KG1 (cell line): ENCODE measurements around the gene HOXC13.

Source experiments
- DNase-seq: peaks from one replicate; lab custom pipeline; 2025; lab: John Stamatoyannopoulos, UW

HOXC13 gene

DNA sequence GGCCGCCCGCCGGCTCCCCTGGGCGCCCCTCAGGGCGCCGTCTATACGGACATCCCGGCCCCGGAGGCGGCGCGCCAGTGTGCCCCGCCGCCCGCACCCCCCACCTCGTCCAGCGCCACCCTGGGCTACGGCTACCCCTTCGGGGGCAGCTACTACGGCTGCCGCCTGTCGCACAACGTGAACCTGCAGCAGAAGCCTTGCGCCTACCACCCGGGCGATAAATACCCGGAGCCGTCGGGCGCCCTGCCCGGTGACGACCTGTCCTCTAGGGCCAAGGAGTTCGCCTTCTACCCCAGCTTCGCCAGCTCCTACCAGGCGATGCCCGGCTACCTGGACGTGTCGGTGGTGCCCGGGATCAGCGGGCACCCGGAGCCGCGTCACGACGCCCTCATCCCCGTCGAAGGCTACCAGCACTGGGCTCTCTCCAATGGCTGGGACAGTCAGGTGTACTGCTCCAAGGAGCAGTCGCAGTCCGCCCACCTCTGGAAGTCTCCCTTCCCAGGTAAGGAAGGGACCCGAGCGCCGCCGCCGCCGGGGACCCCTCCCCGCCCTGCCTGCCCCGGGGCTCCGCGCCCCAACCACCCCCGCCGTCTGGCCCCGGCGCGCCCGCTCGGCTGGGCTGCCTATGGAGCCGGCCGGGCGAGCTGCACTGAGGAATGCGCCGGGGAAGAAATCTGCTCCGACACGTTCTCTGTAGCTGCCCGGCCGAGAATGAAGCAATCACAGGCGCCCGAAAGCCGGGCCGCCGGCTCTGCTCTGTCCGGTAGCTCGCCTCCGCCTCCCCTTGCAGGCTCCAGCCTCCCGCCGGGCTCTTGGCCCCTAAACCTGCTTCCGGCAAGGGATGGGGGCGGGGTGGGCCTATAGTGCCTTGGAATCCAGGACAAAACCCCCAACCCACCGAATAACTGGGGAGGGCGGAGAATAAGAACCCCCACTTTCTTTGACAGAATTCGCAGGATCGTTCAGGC lies 794 bp downstream of the HOXC13 start:
- no peak for DNase-seq

DNA sequence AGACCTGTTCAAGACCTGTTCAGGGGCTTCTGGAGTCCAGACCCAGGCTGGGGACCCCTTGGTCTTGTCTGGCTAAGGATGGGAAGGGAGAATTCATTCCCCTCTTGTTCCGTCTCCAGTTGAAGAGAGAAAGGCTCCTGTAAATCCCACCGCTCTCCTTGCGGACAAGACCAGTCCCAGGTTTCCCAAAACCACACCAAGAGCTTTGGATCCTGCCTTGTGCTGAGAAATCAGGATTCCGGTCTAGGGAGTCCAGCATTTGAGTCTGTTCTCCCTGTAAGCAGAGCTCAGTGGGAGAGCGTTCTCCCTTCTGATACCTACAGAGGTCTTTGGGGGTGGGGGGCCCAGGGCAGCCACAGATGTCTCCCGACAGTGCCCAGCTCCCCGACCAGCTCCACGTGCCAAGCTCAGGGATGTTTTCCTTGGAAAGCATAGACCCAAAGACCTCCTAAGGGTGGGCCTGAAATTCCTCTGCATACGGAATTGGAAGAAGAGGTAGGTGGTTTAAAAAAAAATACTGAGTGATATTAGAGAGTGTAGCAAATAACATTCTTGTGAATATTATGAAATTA lies 1.9 kb downstream of the HOXC13 start:
- DNase-seq = no peak

DNA sequence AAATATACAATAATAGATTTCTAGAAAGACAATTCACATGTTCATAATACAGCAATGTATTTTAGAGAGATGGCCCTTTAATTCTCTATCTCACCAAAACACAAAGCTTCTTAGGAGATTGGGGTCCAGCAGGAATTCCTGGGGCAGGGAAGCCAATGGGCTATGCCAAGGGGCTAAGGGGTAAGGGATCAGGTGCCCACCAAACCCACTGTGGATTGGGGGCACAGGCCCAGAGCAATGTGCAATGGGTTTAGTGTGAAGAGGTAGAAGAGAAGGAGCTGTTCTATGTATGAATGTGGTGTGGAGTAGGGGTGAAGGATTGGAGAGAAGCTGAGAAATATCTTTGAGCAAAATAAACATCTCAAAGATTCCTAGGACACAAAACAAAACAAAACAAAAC lies 2.6 kb downstream of the HOXC13 start:
- no peak for DNase-seq

DNA sequence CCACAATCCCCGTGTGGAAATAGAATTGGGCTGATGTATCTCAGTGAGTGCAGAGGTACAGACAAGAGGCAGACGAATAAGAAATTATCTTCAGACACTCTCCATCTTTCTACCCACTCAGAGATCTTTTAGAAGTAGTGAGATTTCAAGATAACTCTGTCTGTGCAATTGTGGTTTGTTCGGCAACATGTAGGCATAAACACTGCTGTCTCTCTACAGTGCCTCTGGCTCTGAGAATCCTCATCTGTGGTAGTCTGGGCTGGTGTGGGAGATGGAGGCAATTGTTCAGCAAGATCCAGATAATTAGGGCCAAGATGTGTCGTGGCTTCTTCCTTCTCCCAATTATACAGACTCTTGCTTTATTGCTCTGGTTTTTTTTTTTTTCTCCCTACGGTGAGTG lies 3.1 kb downstream of the HOXC13 start:
- no peak for DNase-seq

DNA sequence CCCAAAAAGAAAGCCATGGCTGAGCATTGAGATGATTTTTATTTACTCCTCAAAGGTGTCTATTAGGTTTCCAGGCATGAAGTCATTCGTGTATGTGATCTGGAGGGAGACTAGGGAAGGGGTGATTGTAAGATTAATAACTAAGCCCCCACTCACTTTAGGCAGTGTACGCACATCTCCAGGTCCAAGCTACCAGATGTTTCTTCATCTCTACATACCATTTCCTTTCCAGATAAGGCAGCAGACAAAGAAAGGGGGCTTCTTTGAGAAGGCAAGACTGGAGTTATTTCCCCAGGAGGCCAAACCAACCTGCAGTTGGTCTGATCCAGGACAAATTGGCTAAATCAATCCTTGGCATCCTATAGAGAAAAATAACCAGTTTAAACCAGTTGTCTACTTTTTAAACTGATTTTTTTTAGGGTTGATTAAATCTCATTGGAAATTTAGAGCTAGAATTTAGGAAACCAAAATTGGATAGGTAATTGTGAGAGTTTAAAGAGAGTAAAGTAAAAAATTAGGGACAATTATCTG lies 3.9 kb downstream of the HOXC13 start:
- DNase-seq = no peak

DNA sequence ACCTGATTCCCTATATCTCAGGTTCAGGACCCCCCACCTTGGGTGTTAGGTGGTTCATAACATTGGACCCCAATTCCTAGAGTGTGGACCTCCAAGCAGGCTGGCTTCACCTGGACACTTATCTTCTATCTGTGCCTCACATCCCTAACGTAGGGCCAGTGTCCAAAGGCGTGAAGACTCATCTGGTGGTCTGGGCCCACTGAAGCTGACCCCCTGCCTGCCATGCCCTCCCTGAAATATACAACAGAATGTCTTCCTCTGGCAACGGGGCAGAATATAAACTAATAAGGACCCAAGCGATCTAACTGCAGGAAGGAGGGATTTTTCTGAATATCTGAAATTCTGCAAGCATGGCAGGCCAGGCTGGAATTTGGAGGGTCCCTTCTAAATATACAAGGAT lies 5.6 kb downstream of the HOXC13 start:
- DNase-seq = no peak

DNA sequence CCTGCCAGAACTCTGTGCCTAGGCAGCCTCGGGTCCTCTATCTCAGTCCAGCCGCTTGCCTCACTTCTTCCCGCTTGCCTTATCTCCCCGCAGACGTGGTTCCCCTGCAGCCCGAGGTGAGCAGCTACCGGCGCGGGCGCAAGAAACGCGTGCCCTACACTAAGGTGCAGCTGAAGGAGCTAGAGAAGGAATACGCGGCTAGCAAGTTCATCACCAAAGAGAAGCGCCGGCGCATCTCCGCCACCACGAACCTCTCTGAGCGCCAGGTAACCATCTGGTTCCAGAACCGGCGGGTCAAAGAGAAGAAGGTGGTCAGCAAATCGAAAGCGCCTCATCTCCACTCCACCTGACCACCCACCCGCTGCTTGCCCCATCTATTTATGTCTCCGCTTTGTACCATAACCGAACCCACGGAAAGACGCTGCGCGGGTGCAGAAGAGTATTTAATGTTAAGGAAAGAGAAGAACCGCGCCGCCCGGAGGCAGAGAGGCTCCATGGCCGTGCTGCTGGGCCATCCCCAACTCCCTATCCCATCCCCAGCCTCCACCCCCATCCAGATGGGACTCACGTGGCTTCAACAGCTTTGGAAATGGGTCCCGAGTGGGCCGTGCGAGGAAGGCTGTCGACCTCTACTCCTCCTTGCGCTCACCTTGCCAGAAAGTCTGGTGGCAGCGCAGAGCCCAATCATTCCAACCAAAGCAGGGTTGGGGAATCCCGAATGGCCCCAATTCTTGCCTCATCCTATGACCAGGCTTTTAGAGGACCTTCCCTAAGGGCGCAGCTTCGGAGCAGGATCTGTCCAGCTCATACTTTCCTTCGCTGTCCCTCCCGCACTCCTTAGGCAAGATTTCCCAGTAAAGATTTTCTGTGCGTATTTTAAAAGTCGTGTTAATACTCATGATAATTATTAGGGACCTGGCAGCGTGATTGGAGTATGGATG lies 6.5 kb downstream of the HOXC13 start:
- DNase-seq = no peak

DNA sequence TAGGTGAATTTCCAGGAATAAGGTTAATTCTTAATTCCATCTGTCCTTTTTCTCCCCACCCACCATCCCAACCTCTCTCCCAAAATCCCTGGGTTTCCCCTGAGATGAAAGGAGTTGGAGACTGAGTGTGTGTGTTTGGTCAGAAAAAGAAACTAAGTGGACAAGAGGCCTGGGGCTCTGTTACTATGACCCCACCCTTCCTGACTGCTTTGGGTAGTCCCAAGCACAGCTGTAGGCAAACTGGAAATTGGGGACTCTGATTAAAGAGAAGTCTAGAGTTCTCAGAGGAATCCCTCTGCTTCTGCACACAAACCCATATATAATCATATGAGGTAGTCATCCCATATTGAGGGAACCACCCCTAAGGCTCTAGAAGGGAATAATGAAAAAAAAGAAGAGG lies 9.1 kb downstream of the HOXC13 start:
- DNase-seq = no peak

DNA sequence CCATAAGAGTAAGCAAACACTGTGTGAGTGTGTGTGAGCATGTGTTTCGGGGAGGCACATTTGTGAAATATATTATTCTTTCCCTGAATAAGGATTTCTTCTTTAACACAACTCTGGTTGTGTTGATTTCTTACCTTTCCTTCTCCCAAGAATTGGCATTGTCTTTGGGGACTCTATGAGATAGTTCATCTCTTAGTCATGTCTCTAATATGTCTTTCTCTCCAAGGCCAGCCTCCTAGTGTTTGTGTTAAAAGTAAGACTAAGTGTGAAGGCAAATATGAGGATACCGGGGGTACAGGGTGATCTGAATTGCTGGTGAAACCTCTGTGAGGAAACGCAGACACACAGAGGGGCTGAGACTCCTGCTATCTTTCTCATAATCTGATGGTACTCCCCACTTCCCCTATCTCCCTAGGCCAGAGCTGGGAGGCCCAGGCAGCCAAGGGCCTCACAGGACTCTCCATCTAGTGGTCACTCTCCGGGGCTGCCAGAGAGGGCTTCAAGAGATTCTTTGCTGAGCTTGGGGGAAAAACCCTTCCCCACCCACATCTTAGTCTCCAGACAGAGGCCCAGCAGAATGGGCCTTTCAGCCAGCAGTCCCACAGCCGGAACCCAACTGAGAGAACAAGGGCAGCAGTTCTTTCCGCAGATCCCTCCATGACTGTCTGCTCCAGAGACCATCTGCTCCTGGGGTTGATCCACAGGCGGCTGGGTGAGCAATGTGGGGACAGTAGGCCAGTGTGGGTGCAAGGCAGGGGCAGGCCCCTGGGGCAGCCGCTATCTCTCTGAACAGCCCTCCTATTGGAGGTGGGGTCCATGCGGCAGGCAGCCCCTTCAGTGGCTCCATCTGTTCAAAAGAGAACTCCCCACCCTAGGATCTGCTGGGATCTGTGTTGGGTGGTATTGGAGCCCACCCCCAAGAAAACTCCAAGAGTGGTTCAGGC lies 10.3 kb downstream of the HOXC13 start:
- DNase-seq = no peak

DNA sequence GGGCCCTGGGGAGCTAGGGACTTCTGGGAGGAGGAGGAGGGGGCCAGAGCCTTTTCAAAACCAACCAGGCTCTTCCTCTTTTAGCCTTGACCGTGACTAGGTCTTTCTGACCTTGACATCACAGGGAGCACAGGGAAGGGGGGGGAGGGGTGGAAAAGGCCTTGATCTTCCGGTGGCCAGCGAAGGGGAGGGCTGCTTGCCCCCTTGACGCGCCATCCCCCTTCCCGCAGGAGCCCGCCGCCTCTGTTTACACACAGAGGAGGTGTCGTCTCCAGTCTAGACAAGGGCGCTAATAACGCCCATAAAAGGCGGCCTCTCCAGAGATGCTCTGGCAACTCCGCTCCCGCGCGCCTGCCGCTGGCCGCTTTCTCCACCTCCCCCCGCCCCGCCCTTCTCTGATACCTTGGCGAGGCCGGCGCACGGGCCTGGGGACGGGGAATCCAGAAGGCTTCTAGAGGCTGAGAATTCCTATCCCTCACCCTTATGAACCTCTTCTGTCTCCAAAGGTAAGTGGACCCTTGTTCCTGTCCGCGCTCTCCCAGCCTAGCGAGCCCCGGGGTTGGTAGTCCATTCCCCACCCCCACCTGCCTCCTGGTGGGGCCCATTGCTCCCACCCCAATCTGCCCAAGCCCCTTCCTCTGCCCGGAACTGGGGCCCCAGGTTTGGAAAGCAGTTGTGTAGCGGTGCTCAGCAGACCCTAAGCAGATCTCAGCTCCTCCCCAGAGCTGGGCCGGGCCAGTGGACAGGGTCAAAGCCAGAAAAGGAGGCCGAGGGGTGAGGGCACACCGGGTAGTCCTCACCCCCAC lies 11.2 kb downstream of the HOXC13 start:
- no peak for DNase-seq

DNA sequence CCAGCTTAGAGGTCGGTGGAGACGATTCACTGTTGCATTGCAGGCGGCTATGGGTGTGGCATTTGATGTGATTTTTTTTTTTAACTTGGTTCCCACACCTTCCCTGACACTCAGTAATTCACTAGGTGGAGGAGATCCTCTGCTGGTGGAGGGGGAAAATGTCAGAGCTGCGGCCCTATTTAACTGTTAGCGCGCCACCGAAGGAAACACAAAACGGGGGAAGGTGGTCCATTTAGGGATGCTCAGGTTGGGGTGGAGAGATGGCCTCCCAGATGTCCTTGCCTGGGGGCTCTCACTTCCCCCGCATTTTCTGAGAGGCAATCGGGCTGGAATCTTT lies 11.8 kb downstream of the HOXC13 start:
- DNase-seq = no peak

DNA sequence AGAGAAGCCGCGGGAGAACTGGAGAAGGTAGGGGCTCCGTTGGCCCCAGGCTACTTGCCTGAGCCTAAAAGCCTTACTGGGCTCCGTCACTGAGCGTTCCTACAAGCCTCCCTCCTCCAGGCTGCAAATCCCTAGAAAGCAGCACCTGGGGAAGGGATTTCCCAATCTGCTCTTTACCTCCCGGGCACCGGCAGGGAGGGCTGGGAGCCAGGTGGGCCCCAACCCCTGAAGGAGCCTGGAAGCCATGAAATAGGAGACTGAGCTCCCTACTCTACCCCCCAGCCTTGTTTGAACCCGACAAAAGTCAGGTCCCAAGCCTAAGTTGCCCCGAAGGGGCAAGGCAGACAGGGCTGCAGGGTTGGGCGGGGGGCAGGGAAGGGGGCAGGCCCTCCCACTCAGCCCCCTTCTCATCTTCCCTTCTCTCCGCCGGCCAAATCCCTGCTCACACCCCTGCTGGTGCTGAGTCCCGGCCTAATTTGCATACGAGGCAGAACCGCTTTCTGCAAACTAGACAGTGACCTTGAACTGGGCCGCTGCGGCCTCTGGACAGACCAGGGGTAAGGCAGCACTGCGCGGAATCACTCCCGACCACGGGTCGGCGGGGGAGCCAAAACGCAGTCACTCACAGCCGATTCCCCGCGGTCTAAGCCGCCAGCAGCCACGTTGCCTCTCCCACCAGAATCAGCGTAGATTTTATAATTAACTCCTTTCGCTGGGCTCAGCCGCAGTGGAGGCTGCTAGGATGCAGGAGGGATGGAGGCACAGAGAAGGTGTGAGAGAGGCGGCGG lies 12.4 kb downstream of the HOXC13 start:
- no peak for DNase-seq

DNA sequence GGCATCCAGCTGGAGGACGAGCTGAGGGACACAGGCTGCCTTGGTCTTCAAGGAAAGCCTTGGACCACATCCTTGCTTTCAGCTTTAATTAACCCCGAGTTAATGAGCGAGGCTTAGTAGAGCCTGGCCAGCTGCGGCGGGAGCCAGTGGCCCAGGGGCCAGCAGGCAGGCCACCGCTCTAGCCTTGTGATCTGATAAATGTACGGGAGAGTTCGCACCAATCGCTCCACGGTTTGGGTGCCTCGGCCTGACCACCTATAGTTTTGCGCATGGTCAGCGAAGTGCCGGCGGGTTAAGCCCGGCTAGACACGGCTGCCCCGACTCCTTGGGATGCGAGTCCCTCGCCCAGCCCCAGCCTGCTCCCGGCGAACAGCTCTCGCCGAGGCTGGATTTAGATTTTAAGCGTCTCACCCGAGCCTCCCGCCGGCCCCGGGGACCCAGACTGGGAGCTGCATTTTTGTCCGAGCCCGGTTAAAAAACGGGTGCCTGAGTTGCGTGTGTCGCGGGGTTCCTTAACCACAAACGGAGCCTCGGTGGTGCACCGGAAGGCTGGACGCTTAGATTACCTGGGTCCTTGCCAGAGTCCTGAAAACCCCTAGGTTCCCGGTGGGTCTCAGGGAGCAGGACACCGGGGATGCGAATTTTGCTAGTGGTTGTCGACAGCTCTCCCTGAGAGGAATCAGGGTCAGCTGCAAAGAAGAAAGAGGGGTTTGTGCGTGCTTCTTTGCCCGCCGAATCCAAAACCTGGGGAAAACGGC lies 13.1 kb downstream of the HOXC13 start:
- no peak for DNase-seq

DNA sequence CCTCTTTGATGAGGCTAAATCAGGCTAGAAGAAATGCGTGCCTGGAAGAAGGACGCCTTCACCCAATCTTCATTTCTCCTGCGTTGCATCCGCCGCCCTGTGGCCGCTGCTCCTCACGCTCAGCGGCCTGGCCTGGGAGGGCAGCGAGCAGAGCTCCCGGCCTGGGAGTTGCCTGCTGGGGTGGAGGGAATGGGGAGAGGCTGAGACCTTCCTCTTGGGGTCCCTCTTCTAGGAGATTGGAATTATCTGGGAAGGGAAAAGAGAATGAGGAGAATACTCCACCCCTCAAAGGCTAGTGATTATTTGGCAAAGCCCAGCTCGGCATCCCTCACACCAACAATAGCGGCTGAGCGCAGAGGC lies 13.7 kb downstream of the HOXC13 start:
- DNase-seq = no peak

DNA sequence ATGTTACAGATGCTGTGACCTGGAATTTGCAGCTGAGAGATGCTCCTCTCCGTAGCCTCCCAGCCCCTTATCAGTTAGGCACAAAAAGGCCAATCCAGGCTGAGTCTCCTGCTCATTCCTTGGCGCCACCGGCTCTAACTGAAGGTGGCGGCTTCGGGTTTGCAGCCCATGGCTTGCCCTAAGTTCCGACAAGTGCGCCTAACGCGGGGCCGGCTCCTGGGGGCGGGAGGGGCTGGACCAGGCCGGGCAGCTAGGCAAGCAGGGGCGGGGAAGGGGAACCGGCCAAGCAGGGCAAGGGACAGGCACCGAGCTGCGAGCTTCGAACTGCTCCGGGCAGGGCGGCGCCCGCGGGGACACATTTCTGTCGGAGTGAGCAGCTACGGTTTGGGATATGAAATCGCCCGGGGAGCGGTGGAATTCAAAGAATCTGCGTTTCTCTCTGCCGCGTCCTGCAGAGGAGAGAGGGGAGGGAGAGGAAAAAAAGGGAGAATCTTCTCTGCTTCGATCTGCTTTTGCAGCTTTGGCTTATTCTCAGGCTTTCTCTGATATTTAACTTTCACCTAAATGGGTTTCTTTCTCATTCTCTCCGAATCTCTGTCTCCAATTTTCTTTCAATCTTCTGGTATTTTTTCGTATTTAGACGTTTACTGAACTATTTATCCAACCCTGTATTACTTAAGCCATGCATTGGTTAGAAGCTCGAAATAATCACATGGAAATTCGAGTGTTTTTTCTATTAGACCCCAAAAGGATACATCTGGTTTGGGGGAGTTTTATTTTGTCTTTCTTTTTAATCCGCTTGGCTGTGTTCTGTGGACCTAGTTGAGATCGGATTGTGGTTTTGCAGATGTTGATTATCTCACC lies 14.5 kb downstream of the HOXC13 start:
- no peak for DNase-seq

DNA sequence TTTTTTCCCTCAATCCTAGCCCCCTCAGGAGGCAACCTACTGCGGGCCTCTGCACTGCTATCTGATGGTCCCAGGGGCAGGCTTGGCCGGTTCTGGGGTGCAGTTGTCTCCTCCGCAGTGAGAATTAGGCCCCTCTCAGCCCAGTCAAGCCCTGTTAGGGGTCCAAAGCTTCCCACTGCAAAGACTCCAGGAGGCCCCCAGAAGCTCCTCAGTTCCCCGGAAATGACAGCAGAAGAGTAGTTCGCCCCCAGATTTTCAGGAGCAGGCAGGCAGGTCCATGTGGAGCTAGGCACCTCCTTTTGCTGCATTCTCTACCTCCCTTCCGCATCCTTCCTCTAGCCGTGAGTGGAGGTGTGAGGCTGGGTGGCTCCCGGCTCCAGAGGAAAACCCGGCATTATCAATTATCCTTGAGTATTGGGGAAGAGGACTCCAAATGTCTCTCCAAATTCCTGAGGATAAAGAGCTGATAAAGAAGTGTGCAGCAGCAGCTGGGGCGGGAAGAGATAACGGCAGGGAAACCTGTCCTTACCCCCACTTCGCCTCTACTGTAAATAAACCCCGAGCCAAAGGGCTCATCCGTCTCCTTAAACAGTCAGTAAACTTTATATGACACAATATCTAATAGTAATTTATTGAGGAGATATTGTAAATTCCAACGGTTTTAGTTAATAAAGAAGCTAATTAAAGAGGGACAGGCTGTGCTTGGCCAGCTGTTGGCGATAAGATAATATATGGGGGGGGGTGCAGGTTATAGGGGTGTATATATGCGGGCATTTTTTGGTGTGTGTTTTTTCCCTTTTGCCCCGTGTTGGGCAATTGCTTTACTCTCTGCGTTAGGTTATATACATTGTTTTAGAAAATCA lies 15.4 kb downstream of the HOXC13 start:
- no peak for DNase-seq

DNA sequence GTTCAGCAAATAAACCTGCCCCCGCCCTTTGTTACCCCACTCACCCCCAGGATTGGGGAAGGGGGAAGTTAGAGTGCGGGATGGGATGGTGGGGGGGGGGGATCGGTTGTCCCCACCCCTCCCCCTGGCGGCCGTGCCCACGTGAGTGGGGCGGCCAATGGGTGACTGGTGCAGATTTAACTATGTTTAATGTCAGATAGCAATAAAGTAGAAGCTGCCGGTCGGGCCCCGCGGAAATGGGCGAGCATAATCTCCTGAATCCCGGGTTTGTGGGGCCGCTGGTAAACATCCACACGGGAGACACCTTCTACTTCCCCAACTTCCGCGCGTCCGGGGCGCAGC lies 16.0 kb downstream of the HOXC13 start, which contains the start of gene HOXC12:
HOXC12 (plus strand) TSS at position 210 of the 342 bp plus-strand sequence; CDS start at position 237, 27 bp downstream.
- DNase-seq = no peak
